ENCODE measurements around the gene BCLAF1.

DNA sequence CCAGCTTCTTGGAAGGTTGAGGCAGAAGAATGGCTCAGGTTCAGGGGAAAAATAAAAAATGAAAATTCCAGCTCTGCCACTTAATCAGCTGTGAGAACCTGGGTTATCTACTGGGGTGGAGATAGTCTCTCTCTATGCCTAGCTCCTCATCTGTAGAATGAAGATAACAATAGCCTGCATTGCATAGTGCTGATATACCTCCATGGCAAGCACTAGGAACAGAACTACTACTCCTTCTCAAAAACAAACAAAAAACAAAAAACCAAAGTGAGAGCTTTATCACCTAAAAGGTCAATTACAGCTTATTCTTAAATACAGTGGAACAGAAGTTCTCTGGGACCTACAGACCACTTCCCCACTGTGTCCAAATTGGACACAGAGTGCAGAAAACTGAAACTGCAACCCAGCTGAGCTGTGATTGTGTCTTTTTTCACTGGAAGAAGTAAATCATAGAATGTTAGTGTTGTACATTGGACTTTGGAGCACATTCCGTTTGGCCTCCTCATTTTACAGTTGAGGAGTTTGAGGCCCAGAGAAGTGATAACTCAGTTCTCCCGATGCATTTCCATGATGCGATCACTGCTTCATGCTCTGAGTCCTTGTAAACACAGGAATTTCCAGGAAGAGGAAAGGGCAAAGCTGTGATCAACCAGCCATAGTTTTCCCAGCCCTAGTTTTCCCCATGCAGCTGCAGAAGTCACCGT is 62.8 kb downstream of the BCLAF1 start:
- TF ChIP-seq, protein P1, sequence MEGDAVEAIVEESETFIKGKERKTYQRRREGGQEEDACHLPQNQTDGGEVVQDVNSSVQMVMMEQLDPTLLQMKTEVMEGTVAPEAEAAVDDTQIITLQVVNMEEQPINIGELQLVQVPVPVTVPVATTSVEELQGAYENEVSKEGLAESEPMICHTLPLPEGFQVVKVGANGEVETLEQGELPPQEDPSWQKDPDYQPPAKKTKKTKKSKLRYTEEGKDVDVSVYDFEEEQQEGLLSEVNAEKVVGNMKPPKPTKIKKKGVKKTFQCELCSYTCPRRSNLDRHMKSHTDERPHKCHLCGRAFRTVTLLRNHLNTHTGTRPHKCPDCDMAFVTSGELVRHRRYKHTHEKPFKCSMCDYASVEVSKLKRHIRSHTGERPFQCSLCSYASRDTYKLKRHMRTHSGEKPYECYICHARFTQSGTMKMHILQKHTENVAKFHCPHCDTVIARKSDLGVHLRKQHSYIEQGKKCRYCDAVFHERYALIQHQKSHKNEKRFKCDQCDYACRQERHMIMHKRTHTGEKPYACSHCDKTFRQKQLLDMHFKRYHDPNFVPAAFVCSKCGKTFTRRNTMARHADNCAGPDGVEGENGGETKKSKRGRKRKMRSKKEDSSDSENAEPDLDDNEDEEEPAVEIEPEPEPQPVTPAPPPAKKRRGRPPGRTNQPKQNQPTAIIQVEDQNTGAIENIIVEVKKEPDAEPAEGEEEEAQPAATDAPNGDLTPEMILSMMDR (IDR thresholded peaks at IDR 0.05; ENCODE audit: low read depth, low read length), result no peak
- TF ChIP-seq POLR2A (IDR thresholded peaks at IDR 0.05; ENCODE audit: extremely low read depth, insufficient read length) (no peak), MYC (IDR thresholded peaks at IDR 0.05; ENCODE audit: low read depth, low read length) (no peak)
- TF ChIP-seq, protein P2, sequence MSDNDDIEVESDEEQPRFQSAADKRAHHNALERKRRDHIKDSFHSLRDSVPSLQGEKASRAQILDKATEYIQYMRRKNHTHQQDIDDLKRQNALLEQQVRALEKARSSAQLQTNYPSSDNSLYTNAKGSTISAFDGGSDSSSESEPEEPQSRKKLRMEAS (IDR thresholded peaks at IDR 0.05; ENCODE audit: low read depth, low read length), result no peak

Measured in NB4 (cell line).